ENCODE results near the gene TEX48. TPM values are rescaled to one million over a fixed set of nuclear protein-coding genes. Genes with fewer than 3 reads are reported as not detected.

Gene TEX48
- total RNA-seq, 6 donors from 2014 or later: not detected

GRCh38 chr9:114677418-114677817 lies 4.6 kb downstream of the TEX48 start:
- peak in 1 of 2 donors; percentile 77 for DNase-seq

GRCh38 chr9:114676901-114677300 lies 5.1 kb downstream of the TEX48 start:
- H3K27me3 ChIP-seq: no peaks in the 10 kb centered on the region
- H3K4me1 ChIP-seq: peaks cover 0 to 5% (median 0%) of the 10 kb centered on the region in 4 donors
- no peaks in the 10 kb centered on the region for H3K9me3 ChIP-seq
- no peak for TF ChIP-seq POLR2AphosphoS5 (IDR thresholded peaks at IDR 0.05)
- no peak for TF ChIP-seq CTCF (IDR thresholded peaks at IDR 0.05)
- TF ChIP-seq POLR2A (IDR thresholded peaks at IDR 0.05): no peak
- no peak for TF ChIP-seq EP300 (IDR thresholded peaks at IDR 0.05)
- ATAC-seq (ENCODE audit: low FRiP score in 2 of 2): no peak
- no peak overlapping the region for H3K4me3 ChIP-seq
- H3K36me3 ChIP-seq: no peaks in the 10 kb centered on the region
- 86 to 88% methylated on average over 4 of the region's 4 CpGs for WGBS, 2 donors
- no peak for DNase-seq
- H3K27ac ChIP-seq: no peak overlapping the region

More at GRCh38 chr9:114677418-114677817, 4.6 kb downstream of the TEX48 start:
- no peaks in the 10 kb centered on the region for H3K9me3 ChIP-seq
- H3K4me3 ChIP-seq: no peak overlapping the region
- H3K4me1 ChIP-seq: peaks cover 0 to 5% (median 0%) of the 10 kb centered on the region in 4 donors
- peak; percentile 66 to 68 for ATAC-seq (ENCODE audit: low FRiP score in 2 of 2)
- WGBS, 2 donors: 19 to 26% methylated on average over 3 of the region's 3 CpGs
- no peaks in the 10 kb centered on the region for H3K27me3 ChIP-seq
- TF ChIP-seq EP300 (IDR thresholded peaks at IDR 0.05) (no peak), CTCF (IDR thresholded peaks at IDR 0.05) (no peak), POLR2AphosphoS5 (IDR thresholded peaks at IDR 0.05) (no peak), POLR2A (IDR thresholded peaks at IDR 0.05) (no peak)
- no peaks in the 10 kb centered on the region for H3K36me3 ChIP-seq
- no peak overlapping the region for H3K27ac ChIP-seq

- Histone ChIP-seq H3K27ac (no peak overlapping the region), H3K4me1 (peaks cover 0 to 5% (median 0%) of the 10 kb centered on the region in 4 donors), H3K9me3 (no peaks in the 10 kb centered on the region), H3K4me3 (no peak overlapping the region), H3K36me3 (no peaks in the 10 kb centered on the region), H3K27me3 (no peaks in the 10 kb centered on the region)
- ATAC-seq (ENCODE audit: low FRiP score in 2 of 2) (no peak), DNase-seq (no peak)
- TF ChIP-seq POLR2AphosphoS5 (IDR thresholded peaks at IDR 0.05) (no peak), POLR2A (IDR thresholded peaks at IDR 0.05) (no peak), CTCF (IDR thresholded peaks at IDR 0.05) (no peak), EP300 (IDR thresholded peaks at IDR 0.05) (no peak)
- 78 to 89% methylated on average over 3 of the region's 3 CpGs for WGBS, 2 donors
These were observed 7.0 kb downstream of the TEX48 start for GRCh38 chr9:114674798-114675540.

- H3K4me1 ChIP-seq: peaks cover 0 to 5% (median 0%) of the 10 kb centered on the region in 4 donors
- H3K27ac ChIP-seq: no peak overlapping the region
- WGBS, 2 donors: 98% methylated on average over 2 of the region's 2 CpGs
- TF ChIP-seq POLR2A (IDR thresholded peaks at IDR 0.05) (no peak), CTCF (IDR thresholded peaks at IDR 0.05) (no peak), EP300 (IDR thresholded peaks at IDR 0.05) (no peak), POLR2AphosphoS5 (IDR thresholded peaks at IDR 0.05) (no peak)
- ATAC-seq (ENCODE audit: low FRiP score in 2 of 2) (no peak), DNase-seq (no peak)
- no peaks in the 10 kb centered on the region for H3K9me3 ChIP-seq
- H3K36me3 ChIP-seq: no peaks in the 10 kb centered on the region
- no peaks in the 10 kb centered on the region for H3K27me3 ChIP-seq
- H3K4me3 ChIP-seq: no peak overlapping the region
These were observed 7.8 kb downstream of the TEX48 start for GRCh38 chr9:114674076-114674797.
